Measurements from ENCODE around the gene MRPL23. TPM values are rescaled to one million over a fixed set of nuclear protein-coding genes. Genes with fewer than 3 reads are reported as not detected.
A peak's percentile ranks its signal among the peaks of the same experiment; 100 is the strongest.

Gene MRPL23
- total and polyA plus RNA-seq, 9 of the 15 experiments (the other 6 are each of a cell fraction or from before 2014, with no cell fraction given) = 0.44 to 109 (median 37.4) TPM

DNA sequence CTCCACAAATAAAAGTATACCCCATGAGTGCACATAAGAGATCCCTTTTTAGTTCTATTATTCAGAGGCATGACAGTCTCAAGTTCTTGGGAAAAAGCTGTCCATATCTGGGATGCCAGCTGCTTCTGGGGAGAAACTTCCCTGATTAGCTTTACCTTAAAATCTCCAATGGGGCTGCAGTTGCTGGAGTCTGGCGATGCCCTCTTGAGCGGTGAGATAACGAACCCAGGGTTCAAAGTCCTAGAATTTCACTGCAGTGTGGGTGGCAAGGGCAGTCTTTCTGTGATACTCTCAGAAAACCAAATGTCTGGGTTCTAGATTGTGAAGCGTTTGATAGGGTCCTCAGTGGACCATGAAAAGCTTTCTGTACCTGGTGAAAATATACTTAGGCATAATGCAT, 48.0 kb upstream of the MRPL23 start:
- ChIA-PET POLR2A (no interaction called here), CTCF (ENCODE audit: low intra/inter-chr PET ratio) (no interaction called here)
- intact Hi-C loops (cut with micrococcal nuclease) = no loop called here
- TF ChIP-seq CBX8 (IDR thresholded peaks at IDR 0.05; ENCODE audit: borderline replicate concordance, extremely low read depth, low read depth, low read length, poor library complexity, severe bottlenecking) (peak; percentile 56), SIN3A (IDR thresholded peaks at IDR 0.05; ENCODE audit: borderline replicate concordance in 2 of 2, control insufficient read depth in 1 of 2, low read depth in 2 of 2, low read length in 2 of 2) (no peak)
- DNase-seq (ENCODE audit: extremely low read depth in 1 of 4, low spot score in 3 of 4) (no peak), ATAC-seq (no peak), FAIRE-seq (no peak)
- in situ Hi-C loops (cut with MboI) = loop anchor here (5.0 kb wide), 1 partner anchor 43 kb away; no protein-coding TSS in a partner anchor
- Histone ChIP-seq H3K36me3 (ENCODE audit: control insufficient read depth, insufficient read depth, low read length) (no peaks in the 10 kb centered on the region), H3K4me2 (ENCODE audit: insufficient read depth, low read length) (no peak overlapping the region), H3K9me1 (ENCODE audit: control insufficient read depth, insufficient read depth, low read length) (no peaks in the 10 kb centered on the region), H2AFZ (ENCODE audit: low read depth, low read length) (no peak overlapping the region), H3K79me2 (ENCODE audit: control insufficient read depth, insufficient read depth, low read length) (no peaks in the 10 kb centered on the region), H3K4me3 (no peak overlapping the region), H3K4me1 (replicated peaks in 1 of 2; ENCODE audit: control insufficient read depth in 2 of 2, insufficient read depth in 2 of 2, low read length in 2 of 2) (no peaks in the 10 kb centered on the region; a peak in 2 of 5 replicates), H3K9ac (ENCODE audit: insufficient read depth in 1 of 2, low read depth in 2 of 2, low read length in 2 of 2) (no peak overlapping the region), H3K9me3 (replicated peaks; ENCODE audit: control insufficient read depth, insufficient read depth, low read depth, low read length) (no peaks in the 10 kb centered on the region), H4K20me1 (replicated peaks; ENCODE audit: control insufficient read depth, insufficient read depth, low read length) (no peaks in the 10 kb centered on the region), H3K27me3 (ENCODE audit: control insufficient read depth in 2 of 2, insufficient read depth in 2 of 2, low read length in 2 of 2) (peaks cover 27% of the 10 kb centered on the region in 2 experiments), H3K27ac (ENCODE audit: extremely low read depth, low read depth, low read length) (no peak overlapping the region)
- WGBS (ENCODE audit: insufficient coverage, low coverage, missing lambda C conversion rate) = 0% methylated on average over 4 of the region's 4 CpGs
- BruUV-seq (replicated peaks) = no TSS peak

DNA sequence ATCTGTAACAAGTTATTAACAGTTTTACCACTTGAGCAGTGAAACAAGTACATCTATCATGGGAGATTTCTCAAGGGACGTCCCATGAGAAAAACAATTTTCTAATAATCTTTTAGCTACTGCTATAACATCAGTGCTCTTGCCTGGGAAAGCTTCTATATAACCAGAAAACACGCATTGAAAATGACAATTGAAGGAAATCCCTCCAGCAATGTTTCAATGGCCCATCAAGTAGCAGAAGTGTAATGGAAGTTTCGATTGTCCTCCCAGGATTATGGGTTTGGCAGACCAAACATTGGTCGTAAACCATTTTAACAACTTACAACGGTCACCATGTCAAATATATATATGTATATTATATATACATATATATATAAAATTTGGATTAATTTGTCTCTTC, 47.4 kb upstream of the MRPL23 start:
- H3K9ac ChIP-seq (ENCODE audit: insufficient read depth in 1 of 2, low read depth in 2 of 2, low read length in 2 of 2) = no peak overlapping the region
- intact Hi-C loops (cut with micrococcal nuclease) = no loop called here
- DNase-seq (ENCODE audit: extremely low read depth in 1 of 4, low spot score in 3 of 4) = no peak
- no peak for ATAC-seq
- CTCF ChIA-PET (ENCODE audit: low intra/inter-chr PET ratio) = no interaction called here
- no peaks in the 10 kb centered on the region for H3K36me3 ChIP-seq (ENCODE audit: control insufficient read depth, insufficient read depth, low read length)
- H3K4me2 ChIP-seq (ENCODE audit: insufficient read depth, low read length) = no peak overlapping the region
- in situ Hi-C loops (cut with MboI) = loop anchor here (5.0 kb wide), 1 partner anchor 43 kb away; no protein-coding TSS in a partner anchor
- no peak overlapping the region for H2AFZ ChIP-seq (ENCODE audit: low read depth, low read length)
- H3K27ac ChIP-seq (ENCODE audit: extremely low read depth, low read depth, low read length) = no peak overlapping the region
- no peaks in the 10 kb centered on the region for H3K79me2 ChIP-seq (ENCODE audit: control insufficient read depth, insufficient read depth, low read length)
- H4K20me1 ChIP-seq (replicated peaks; ENCODE audit: control insufficient read depth, insufficient read depth, low read length) = no peaks in the 10 kb centered on the region
- no peak for FAIRE-seq
- no peaks in the 10 kb centered on the region; a peak in 2 of 5 replicates for H3K4me1 ChIP-seq (replicated peaks in 1 of 2; ENCODE audit: control insufficient read depth in 2 of 2, insufficient read depth in 2 of 2, low read length in 2 of 2)
- no peaks in the 10 kb centered on the region for H3K9me1 ChIP-seq (ENCODE audit: control insufficient read depth, insufficient read depth, low read length)
- no TSS peak for BruUV-seq (replicated peaks)
- peaks cover 27 to 29% of the 10 kb centered on the region in 2 experiments; a peak in 4 of 5 replicates for H3K27me3 ChIP-seq (ENCODE audit: control insufficient read depth in 2 of 2, insufficient read depth in 2 of 2, low read length in 2 of 2)
- no peak overlapping the region for H3K4me3 ChIP-seq
- POLR2A ChIA-PET = no interaction called here
- no peaks in the 10 kb centered on the region for H3K9me3 ChIP-seq (replicated peaks; ENCODE audit: control insufficient read depth, insufficient read depth, low read depth, low read length)
- 8% methylated on average over 5 of the region's 5 CpGs for WGBS (ENCODE audit: insufficient coverage, low coverage, missing lambda C conversion rate)
- TF ChIP-seq GTF2B (IDR thresholded peaks at IDR 0.05; ENCODE audit: extremely low read depth, insufficient read length) = no peak
- no peak for TF ChIP-seq BCOR (IDR thresholded peaks at IDR 0.05)
- no peak for TF ChIP-seq E2F8 (IDR thresholded peaks at IDR 0.05; ENCODE audit: low read depth, partially characterized antibody)
- no peak for TF ChIP-seq BRD4 (IDR thresholded peaks at IDR 0.05)
- no peak for TF ChIP-seq ZNF584 (CRISPR knock-in tag; IDR thresholded peaks at IDR 0.05; ENCODE audit: low read depth)
- TF ChIP-seq DMBX1 (CRISPR knock-in tag; IDR thresholded peaks at IDR 0.05; ENCODE audit: borderline replicate concordance) = no peak
- TF ChIP-seq MTA1 (IDR thresholded peaks at IDR 0.05; ENCODE audit: borderline replicate concordance) = no peak
- no peak for TF ChIP-seq ZZZ3 (IDR thresholded peaks at IDR 0.05)
- TF ChIP-seq RBFOX2 (IDR thresholded peaks at IDR 0.05; ENCODE audit: low read depth, low read length) = no peak

All from K562 (cell line).